GM21723 (cell line): ENCODE data around the gene DSTN.

Experiments used
- ATAC-seq: cut with Tn5 transposase; IDR thresholded peaks from one replicate; pipeline ENCODE4 v1.9.1; 2021; ENCODE audit warnings: mild to moderate bottlenecking, moderate library complexity; ENCODE audit not compliant: unreplicated experiment

DSTN gene

DNA sequence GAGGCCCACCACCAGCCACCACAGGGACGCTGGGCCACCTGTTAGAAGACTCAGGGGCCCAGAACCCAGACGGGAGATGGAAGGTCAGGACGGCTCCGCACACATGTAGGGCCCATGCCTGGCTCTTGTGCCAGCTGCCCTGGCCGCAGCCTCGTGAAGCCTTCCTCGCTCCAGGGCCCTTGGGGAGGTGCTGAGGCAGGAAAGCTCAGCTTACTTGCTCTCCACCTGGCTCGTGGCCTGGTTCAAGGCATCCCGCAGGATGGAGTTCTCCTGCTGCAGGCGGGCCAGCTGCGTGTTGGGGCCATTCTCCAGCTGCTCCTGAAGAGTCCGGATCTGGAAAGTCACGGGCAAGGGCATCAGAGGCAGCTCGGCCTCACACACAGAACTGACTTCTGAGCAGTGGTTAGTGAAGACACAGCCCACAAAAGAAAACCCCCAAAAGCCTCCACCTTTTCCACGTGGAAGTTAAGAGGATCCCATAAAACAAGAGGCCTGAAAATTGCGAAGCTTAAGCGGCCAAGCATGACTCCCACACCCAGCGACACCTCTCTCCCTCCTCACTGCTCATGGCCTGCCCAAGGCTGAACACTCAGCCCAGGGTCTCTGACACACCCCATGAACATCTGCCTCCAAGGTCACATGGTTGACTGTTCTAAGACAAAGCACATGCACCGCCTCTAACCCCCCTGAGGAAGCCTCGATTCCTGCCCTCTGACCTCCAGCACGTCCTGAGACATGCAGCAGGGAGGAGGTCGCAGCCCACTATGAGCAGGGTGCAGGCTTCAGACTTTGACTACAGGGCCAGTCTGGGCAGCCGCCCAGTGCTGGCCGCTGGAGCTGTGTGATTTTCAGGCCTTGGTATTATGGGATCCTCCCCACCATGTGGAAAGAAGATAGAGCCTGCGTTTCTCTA, 65.7 kb downstream of the DSTN start:
- ATAC-seq: no peak

DNA sequence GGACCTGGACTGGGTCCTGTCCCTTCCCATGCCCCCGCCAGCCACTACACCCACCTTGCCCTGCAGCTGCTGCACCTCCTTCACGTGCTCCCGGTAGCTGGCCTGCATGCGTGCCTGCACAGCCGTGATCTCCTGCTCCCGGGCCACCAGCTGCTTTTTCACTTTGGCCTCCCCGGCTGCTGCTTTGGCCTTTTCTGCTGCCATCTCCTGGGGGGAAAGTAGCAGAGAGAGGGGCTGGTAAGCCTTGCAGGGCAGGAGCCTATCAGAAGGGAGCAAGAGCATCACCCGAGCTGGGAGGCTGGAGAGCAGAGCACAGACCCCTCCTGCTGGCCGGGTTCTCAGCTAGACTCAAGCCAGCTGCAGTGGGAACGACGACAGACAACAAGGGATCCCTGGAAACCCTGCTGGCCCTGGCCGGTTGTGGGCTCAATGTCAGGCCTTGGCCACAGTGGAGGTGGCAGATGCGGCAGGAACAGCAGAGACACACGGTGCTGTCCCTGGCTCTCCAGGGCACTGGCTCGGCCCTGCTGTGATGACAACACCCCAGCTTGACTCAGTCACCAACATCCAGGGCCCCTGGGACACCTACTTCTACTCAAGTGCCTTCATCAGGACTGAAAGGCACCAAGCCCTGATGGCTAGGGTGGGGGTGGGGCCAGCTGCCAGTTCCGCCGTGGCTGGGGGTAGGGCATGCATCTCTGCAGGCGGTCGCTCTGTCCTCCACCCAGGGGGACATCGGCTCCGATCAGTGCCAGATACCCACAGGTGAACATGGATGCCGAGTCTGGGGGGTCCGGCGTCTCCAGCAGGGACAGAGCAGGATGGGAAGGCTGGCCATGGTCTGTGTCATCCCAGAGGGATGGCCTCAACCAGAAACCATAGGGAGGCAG, 66.9 kb downstream of the DSTN start:
- ATAC-seq: no peak

DNA sequence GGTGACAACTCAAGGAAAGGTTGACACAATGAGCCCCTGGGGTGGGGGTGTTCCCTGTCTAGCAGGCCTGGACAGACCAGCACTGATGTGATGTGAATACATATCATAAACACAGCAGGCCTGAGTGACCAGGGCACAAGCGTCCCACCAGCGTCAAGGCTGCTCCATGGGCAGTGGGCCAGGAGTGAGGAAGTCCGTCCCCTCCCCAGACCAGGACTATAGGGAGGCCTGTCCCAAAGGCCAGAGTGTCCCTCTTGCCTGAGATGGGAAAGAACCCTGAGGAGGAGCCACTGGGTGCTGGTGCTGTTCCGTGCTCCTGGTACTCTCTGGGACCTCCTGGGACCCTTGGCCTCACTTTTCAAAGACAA, 67.5 kb downstream of the DSTN start:
- no peak for ATAC-seq

DNA sequence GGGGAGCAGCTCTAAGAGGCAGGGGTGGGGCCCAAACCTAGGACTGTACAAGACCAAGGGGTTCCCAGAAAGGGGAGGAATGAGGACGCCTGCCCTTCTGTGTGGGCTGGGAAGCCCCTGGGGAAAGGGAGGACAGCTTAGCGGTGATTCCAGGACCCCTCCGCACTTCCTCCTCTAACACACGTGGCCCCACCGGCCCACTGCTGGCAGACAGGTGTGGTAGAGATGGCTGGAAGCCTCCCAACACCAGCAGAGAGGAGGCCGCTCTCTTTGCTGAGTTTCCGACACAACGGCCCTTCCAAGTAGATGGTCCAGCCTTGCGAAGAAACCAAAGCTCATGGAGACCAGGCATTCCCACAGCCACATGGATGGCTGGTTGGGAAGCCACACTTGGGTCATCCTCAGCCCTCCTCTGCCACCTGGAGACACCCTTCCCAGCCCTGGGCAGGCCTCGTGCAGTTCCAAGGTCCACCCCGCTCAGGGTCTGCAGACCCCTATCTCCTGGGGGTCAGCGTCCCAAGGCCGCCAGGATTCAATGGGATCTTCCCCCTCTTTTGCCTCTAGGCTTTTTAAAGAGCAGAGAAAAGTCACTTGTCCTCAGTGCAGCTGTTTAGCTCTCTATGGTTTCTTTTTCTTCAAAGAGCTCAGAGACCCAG, 68.2 kb downstream of the DSTN start:
- no peak for ATAC-seq

DNA sequence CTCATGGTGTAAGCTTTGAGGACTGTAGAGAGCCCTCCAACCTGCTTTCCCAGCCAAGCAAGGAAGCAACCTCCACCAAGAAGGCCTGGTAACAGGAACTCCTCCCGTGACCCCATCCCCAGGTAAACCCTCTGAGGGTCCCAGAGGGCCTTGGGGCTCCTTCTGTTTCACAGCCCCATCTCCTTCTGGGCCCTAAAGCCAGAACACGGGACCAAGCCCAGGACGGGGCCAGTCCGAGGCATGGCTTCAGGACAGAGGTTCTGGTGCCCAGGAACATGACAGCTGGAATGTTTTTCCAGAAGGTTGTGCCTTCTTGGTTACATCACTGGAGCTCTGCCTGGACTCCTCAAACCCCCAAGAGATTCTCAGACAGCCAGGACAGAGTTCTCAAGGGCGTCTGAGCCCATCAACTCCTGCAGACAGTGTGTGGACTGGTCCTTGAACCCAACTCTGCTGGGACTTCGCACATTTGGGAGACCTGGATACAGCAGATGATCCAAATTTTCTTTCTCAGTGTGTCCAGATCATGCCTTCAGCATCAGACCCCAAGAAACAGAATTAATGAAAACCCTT, 69.0 kb downstream of the DSTN start:
- ATAC-seq: no peak

DNA sequence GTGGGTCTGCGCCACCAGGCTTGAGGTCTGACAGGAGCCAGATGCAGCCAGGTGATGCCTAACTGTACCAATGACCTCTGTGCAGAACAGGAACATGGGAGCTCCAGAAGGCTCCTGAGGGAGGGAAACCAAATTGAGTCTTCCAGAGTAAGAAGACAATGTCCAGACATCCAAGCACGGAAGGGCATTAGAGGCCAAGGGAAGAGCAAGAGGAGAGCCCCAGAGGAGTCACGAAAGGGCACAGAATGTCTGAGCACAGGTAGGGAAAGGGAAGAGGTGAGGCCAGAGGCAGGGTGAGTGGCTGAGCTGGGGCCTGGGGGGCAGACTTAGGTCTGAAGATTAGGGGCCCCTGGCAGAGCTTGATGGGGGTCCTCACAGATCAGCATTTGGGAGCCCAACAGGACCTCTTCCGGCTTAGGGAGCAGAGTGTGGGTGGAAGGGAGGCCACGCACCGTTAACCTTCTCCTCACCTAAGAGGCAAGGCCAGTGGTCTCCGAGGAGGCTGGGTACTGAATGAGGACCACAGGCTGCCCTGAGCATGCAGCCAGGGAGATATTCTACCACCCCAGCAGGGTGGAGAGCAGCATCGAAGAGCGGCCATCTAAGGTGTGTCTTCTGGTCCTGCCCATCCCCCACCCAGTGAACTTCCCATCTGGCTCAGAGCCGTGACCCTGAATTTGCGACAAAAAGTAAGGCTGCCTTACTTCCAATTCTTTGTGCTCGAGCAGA, 70.4 kb downstream of the DSTN start:
- no peak for ATAC-seq

DNA sequence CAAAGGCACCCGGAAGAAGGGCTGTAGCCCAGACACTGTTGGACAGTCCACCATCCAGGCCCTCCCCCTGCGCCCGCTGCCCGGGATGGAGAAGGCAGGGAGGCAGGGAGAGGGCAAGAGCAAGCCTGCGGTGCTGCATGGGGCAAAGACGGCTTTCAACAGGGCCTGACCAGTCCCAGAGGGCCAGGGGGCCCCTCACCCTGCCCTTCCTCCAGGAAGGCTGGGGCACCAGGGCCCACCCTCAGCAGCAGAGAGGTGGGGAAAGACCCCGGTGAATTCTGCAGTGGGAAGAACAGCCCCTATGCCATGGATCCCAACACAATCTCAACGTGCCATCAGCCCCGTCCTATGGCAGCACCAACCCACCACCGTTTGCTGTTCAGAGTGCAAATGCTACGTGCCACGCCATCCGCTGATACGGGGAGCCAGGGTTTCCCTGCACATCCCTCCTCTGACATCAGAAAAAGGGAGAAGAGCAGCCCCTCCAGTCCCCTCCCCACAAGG, 71.1 kb downstream of the DSTN start:
- ATAC-seq: no peak

DNA sequence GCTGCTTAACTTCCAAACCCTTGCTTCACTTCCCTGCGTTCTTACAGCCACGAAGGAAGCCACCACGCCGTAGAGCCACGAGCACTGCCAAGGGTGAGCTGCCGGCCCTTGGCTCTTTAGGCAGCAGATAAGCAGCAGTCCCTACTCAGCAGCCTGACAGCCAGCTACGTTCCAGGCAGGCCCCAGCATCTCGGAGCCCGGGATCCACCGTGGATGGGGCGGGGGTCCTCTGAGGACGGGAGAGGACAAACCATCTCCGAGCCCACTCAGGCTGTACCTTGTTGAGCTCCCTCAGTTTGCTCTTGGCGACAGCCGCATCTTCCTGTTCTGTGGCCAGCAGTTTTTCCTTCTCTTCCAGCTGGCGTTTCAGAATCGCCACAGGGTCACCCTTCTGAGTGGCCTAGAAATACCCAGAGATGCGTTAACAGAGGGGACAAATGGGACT, 71.7 kb downstream of the DSTN start:
- no peak for ATAC-seq

DNA sequence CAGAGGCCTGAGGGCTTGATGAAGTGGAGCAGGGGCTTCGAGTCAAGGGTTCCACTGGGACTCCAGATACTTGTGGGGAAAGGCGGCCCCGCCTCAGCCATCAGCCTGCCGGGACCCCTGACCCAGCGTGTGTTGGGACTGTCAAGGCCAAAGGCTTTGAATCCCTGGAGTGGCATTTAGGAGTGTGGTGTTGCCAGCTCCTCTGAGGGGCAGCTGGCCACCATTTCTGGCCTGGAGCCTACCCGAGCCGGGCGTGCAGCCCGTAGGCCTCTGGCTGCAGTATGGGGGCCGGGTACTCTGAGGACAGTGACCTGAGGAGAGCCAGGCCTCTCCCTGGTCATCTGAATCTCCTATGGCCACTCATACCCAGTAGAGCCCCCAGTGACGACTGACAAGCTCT, 72.1 kb downstream of the DSTN start:
- ATAC-seq: no peak

DNA sequence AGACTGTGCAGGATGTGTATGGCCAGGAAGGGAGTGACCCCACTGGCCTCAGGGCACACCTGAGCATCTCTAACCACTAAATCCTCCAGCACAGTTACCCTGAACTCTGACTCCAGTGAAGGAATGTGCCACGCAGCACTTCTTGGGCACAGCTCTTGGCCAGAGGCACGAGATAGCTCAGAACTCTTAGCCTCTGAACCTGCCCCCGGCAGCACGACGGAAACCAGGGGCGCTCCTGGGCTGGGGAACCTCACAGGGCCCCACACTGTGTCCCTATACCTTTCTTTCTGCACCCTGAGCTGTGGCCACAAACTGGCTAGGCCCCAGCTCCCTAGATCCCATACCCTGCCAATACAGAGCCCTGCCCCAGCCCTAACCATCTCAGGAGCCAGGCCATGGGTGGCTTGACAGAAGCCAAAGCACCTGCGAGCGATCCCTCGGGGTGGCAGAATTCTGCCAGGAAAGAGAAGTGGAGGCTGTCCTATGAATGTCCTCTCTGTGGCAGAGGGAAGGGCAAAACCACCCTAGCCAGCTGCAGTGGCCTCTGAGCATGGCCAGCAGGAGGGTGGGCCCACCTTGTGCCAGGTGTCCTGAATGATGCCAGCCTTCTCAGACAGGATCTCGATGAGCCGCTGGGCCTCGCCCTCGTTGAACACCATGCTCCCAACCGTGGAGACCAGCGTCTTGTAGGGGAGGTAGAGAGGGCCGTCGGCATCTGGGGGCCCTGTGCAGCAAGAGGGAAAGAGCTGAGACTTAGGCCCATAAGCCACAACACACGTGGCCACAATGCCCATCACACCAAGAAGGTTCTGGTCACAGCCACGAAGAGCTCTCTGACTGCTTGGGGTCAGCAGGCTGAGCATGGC, 72.8 kb downstream of the DSTN start:
- ATAC-seq: no peak

DNA sequence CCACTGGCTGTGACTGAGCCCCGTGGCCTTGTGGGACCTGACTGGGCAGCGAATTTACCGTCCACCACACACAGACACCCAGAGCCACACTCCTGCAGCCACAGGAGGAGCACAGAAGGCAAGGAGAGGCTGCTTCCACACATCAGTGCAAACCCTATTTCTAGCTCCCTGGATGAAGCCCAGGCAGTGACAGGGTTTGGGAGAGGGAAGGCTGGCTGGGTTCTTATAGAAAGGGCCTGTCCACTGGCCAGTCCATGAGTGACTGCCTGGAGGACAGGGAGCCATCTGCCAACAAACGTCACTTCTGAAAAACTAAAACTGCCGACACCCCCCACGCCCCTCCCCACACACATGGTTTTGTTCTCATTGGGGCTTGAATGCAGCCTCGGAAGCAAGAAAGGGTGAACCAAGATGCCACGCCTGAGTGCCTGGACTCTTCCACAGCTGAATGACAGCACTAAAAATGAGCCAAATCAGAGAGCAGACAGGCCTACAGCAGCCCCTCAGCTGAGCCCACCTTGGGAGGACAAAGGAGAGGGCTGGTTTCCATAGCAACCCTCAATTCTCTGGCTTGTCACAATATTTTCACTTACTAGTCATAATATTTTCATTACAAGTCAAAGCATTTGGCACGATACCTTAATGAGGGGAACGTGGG, 73.8 kb downstream of the DSTN start:
- no peak for ATAC-seq

DNA sequence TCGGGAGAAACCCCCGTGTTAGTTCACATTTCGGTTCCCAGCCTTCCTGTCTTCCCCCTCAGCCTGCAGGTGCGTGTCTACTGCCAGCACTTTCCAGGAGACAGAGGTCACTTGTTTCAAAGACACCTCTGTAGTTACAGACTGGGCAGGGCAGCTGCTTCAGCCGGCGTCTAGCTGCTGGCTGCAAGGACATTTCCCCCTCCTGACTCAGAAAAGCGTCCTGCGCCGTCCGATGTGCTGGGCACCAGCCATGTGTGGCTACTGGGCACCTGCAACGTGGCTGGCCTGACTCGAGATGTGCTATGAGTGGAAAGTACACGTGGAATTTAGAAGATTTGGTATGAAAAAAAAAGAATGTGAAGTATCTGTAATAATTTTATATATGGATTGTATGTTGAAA, 74.6 kb downstream of the DSTN start:
- no peak for ATAC-seq

DNA sequence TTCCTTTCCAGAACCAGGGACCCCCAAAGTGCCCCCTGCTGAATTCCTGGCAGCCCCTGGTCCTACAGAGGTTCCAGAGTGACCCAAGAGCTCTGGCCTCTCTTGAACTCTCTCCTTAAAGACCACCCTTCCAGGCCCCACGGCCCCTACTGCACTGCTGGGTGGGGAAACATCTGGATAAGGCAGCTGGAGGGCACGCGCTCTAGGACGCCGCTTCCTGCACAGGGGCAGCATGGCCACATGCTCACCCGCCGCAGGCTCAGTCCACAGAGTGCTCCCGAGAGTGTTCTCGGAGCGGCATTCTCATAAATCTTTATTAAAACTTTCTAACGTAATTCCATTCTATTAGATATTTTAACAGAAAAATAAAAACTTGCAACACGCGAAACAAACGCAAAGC, 75.1 kb downstream of the DSTN start:
- ATAC-seq: no peak

DNA sequence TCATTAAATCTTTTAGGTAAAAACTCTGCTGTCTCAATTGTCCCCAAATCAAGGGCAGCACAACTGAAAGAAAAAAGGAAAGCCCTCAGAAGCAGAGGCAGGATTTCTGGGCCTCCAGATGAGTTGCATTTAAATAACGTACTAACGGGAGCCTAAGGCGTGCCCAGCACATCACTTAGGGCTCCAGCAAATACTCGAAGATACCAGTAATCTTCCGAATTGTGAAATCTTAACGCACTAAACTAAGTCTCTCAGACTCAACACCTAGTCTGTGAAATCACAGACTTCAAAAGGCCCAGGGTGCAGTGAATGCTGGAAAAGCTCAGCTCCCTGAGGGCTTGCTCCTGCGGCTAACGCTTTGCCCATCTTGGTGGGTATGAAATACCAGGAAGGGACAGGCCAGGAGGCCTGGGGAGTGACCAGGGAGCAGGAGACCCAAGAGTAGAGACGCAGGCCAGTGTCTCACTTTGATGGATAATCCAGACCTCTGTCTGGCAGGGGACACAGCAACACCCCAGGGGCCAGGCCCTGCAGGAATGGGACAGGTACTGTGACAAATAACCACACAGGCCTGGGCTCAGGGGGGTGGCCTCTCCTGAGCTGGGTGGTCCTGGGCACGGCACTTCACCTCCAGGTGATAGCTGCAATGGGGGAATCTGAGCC, 75.8 kb downstream of the DSTN start:
- no peak for ATAC-seq

DNA sequence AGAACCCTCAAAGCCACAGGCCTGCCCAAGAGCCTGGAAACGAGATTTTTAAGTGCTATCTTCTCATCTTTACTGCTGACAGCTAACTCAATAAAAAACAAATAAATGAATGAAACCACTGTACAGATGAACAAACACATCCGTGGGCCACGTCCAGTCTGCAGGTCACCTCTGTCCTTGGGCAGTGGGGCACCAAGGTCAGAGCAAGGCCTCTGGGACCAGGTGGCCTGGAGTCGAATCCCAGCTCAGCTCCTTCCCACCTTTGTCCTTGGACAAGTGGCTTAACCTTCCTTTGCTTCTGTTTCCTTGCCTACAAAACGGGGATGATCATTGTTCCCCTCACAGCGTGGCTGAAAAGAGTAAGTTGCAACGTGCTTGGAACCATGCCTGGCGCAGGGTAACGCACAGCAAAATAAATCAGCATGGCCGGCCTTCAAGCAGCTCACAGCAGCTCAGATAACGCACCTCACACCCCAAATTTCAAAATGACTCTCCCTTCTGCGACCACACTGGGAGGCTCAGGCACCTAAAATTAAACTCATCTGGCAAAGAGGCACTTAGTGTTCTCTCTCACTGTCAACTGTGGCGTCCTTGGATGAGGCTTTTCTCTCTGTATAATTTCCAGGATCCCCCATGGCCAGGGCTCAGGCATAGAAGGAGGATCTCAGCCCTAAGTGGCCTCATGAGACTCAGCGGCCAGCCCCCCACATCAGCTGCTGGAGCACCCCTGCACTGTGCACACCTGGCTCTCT, 76.5 kb downstream of the DSTN start:
- no peak for ATAC-seq

DNA sequence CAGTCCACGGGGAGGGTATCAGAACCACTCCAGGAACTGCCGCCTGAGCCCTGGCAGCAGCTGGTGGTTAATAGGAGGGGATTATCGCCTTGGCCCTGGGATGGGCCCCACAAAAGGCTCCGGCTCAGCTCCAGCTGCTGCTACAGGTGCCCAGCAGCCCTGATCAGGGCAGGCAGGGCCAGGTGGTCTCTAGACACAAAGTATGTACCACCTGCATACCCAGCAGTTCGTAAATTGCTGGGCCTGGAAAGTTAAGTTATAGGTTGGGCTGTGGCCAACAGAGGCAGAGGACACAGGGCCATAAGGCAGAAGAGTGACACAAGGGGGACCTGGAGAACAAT, 77.1 kb downstream of the DSTN start:
- ATAC-seq: no peak
